ENCODE measurements around the gene MARCHF5. TPM values are rescaled to one million over a fixed set of nuclear protein-coding genes. Genes with fewer than 3 reads are reported as not detected.
"Not testable (repeated sequence)": the region's sequence is repeated elsewhere in the genome, so short reads cannot be mapped to it uniquely, and the experiment has no call there.

Gene MARCHF5
- total RNA-seq, 1 experiment from 2014 or later = 59.1 TPM

DNA sequence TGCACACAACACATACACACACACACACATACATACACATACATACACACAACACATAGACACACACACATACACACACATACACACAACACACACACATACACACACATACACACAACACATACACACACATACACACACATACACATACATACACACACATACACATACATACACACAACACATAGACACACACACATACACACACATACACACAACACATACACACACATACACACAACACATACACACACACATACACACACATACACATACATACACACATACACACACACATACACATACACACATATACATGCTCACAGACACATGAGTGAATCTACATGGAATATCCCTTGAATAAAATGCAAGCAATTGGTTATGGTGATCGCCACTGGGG lies 102.2 kb downstream of the MARCHF5 start:
- POLR2A ChIA-PET, CTCF ChIA-PET: not testable (repeated sequence)

DNA sequence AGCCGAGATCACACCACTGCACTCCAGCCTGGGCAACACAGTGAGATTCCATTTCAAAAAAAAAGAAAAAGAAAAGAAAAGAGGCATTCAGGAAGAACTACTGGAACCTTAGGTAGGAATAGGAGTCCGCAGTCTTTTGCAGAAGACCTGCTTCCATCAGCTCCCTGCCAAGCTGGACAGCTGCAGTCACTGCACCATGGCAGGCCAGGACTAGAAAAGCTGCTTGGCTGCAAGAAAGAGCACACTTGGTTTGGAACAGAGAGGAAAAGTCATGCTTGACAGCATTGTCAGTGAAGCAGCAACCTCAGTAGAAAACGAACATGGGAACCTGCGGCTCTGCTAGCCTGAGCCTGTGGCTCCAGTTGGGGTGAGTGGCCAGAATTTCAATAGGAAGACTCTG lies 104.3 kb downstream of the MARCHF5 start:
- Histone ChIP-seq H3K27me3 (ENCODE audit: insufficient read depth, low read length) (no peaks in the 10 kb centered on the region), H3K4me2 (ENCODE audit: low read length) (no peak overlapping the region), H3K36me3 (ENCODE audit: control insufficient read depth in 1 of 2, insufficient read depth in 2 of 2, low read length in 2 of 2) (no peaks in the 10 kb centered on the region), H3K4me1 (ENCODE audit: control insufficient read depth in 1 of 2, insufficient read depth in 2 of 2, low read length in 2 of 2) (no peaks in the 10 kb centered on the region), H3K27ac (ENCODE audit: low read depth, low read length) (no peak overlapping the region), H3K4me3 (replicated peaks in 1 of 2; ENCODE audit: low read depth in 1 of 2, low read length in 2 of 2) (no peak overlapping the region), H3K9me3 (ENCODE audit: control insufficient read depth in 1 of 2, insufficient read depth in 1 of 2, low read depth in 1 of 2, low read length in 2 of 2) (no peaks in the 10 kb centered on the region), H3K9ac (ENCODE audit: low read length) (no peak overlapping the region), H2AFZ (ENCODE audit: low read depth, low read length, poor library complexity, severe bottlenecking) (no peak overlapping the region), H3K79me2 (ENCODE audit: insufficient read depth, low read length) (no peaks in the 10 kb centered on the region), H3K9me2 (ENCODE audit: insufficient read depth) (no peaks in the 10 kb centered on the region), H4K20me1 (ENCODE audit: insufficient read depth) (no peaks in the 10 kb centered on the region)
- no TSS peak for BruUV-seq (replicated peaks)
- intact Hi-C loops (cut with micrococcal nuclease) = no loop called here
- DNase-seq (ENCODE audit: low read depth, low spot score) = no peak
- POLR2A ChIA-PET = no interaction called here
- RAD21 ChIA-PET (ENCODE audit: low non-redundant PET in 1 of 2, low total read pairs in 2 of 2, uncharacterized antibody in 2 of 2, unreplicated experiment in 2 of 2) = no interaction called here
- no peak for ATAC-seq
- CTCF ChIA-PET = no interaction called here
- no peak for TF ChIP-seq ZFX (IDR thresholded peaks at IDR 0.05)
- no peak for TF ChIP-seq YY1 (IDR thresholded peaks at IDR 0.05; ENCODE audit: extremely low read depth, insufficient replicate concordance, low read depth, low read length)
- no peak for TF ChIP-seq FOSL1 (IDR thresholded peaks at IDR 0.05; ENCODE audit: low read depth)
- TF ChIP-seq, protein P1, sequence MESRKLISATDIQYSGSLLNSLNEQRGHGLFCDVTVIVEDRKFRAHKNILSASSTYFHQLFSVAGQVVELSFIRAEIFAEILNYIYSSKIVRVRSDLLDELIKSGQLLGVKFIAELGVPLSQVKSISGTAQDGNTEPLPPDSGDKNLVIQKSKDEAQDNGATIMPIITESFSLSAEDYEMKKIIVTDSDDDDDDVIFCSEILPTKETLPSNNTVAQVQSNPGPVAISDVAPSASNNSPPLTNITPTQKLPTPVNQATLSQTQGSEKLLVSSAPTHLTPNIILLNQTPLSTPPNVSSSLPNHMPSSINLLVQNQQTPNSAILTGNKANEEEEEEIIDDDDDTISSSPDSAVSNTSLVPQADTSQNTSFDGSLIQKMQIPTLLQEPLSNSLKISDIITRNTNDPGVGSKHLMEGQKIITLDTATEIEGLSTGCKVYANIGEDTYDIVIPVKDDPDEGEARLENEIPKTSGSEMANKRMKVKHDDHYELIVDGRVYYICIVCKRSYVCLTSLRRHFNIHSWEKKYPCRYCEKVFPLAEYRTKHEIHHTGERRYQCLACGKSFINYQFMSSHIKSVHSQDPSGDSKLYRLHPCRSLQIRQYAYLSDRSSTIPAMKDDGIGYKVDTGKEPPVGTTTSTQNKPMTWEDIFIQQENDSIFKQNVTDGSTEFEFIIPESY (IDR thresholded peaks at IDR 0.05; ENCODE audit: extremely low read depth, insufficient replicate concordance, low read length) = no peak
- no peak for TF ChIP-seq SRF (IDR thresholded peaks at IDR 0.05; ENCODE audit: low read depth)
- no peak for TF ChIP-seq ELF1 (IDR thresholded peaks at IDR 0.05; ENCODE audit: borderline replicate concordance, low read depth)
- TF ChIP-seq CEBPB (IDR thresholded peaks at IDR 0.05; ENCODE audit: low read depth) = no peak
- TF ChIP-seq, protein P2, sequence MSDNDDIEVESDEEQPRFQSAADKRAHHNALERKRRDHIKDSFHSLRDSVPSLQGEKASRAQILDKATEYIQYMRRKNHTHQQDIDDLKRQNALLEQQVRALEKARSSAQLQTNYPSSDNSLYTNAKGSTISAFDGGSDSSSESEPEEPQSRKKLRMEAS (IDR thresholded peaks at IDR 0.05) = no peak
- no peak for TF ChIP-seq CBX3 (IDR thresholded peaks at IDR 0.05; ENCODE audit: low read depth)
- no peak for TF ChIP-seq JUND (IDR thresholded peaks at IDR 0.05)
- TF ChIP-seq POLR2AphosphoS5 (IDR thresholded peaks at IDR 0.05; ENCODE audit: low read depth, low read length) = no peak
- TF ChIP-seq EZH2phosphoT487 (IDR thresholded peaks at IDR 0.05; ENCODE audit: borderline replicate concordance) = no peak
- no peak for TF ChIP-seq ZNF274 (IDR thresholded peaks at IDR 0.05; ENCODE audit: low read depth, low read length)
- TF ChIP-seq, protein P3, sequence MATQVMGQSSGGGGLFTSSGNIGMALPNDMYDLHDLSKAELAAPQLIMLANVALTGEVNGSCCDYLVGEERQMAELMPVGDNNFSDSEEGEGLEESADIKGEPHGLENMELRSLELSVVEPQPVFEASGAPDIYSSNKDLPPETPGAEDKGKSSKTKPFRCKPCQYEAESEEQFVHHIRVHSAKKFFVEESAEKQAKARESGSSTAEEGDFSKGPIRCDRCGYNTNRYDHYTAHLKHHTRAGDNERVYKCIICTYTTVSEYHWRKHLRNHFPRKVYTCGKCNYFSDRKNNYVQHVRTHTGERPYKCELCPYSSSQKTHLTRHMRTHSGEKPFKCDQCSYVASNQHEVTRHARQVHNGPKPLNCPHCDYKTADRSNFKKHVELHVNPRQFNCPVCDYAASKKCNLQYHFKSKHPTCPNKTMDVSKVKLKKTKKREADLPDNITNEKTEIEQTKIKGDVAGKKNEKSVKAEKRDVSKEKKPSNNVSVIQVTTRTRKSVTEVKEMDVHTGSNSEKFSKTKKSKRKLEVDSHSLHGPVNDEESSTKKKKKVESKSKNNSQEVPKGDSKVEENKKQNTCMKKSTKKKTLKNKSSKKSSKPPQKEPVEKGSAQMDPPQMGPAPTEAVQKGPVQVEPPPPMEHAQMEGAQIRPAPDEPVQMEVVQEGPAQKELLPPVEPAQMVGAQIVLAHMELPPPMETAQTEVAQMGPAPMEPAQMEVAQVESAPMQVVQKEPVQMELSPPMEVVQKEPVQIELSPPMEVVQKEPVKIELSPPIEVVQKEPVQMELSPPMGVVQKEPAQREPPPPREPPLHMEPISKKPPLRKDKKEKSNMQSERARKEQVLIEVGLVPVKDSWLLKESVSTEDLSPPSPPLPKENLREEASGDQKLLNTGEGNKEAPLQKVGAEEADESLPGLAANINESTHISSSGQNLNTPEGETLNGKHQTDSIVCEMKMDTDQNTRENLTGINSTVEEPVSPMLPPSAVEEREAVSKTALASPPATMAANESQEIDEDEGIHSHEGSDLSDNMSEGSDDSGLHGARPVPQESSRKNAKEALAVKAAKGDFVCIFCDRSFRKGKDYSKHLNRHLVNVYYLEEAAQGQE (IDR thresholded peaks at IDR 0.05; ENCODE audit: low read depth) = no peak
- TF ChIP-seq SP1 (IDR thresholded peaks at IDR 0.05; ENCODE audit: low read depth) = no peak

More for the DNA sequence above, 102.2 kb downstream of the MARCHF5 start:
- H3K9me2 ChIP-seq (ENCODE audit: insufficient read depth); BruUV-seq (replicated peaks); H3K4me2 ChIP-seq (ENCODE audit: low read length); DNase-seq (ENCODE audit: low read depth, low spot score); RAD21 ChIA-PET (ENCODE audit: low non-redundant PET in 1 of 2, low total read pairs in 2 of 2, uncharacterized antibody in 2 of 2, unreplicated experiment in 2 of 2); H3K27me3 ChIP-seq (ENCODE audit: insufficient read depth, low read length); H2AFZ ChIP-seq (ENCODE audit: low read depth, low read length, poor library complexity, severe bottlenecking); H3K79me2 ChIP-seq (ENCODE audit: insufficient read depth, low read length); intact Hi-C loops (cut with micrococcal nuclease); H4K20me1 ChIP-seq (ENCODE audit: insufficient read depth); H3K36me3 ChIP-seq (ENCODE audit: control insufficient read depth in 1 of 2, insufficient read depth in 2 of 2, low read length in 2 of 2); H3K27ac ChIP-seq (ENCODE audit: low read depth, low read length); ATAC-seq; H3K9ac ChIP-seq (ENCODE audit: low read length); H3K9me3 ChIP-seq (ENCODE audit: control insufficient read depth in 1 of 2, insufficient read depth in 1 of 2, low read depth in 1 of 2, low read length in 2 of 2); H3K4me3 ChIP-seq (replicated peaks in 1 of 2; ENCODE audit: low read depth in 1 of 2, low read length in 2 of 2); H3K4me1 ChIP-seq (ENCODE audit: control insufficient read depth in 1 of 2, insufficient read depth in 2 of 2, low read length in 2 of 2): not testable (repeated sequence)
